Colonic mucosa (tissue), 4 donors: ENCODE data around the gene ANGPTL4. TPM values are rescaled to one million over a fixed set of nuclear protein-coding genes. Genes with fewer than 3 reads are reported as not detected.
"Not testable (repeated sequence)": the region's sequence is repeated elsewhere in the genome, so short reads cannot be mapped to it uniquely, and the experiment has no call there.

Experiments
- DNase-seq: peaks from one replicate; pipeline ENCODE4 v3.0.0-alpha.2; 2020
- H3K27ac ChIP-seq: fragments of 200-600 bp; one replicate; pipeline ENCODE4 v1.8.0; 2021
- H3K27me3 ChIP-seq: fragments of 200-600 bp; one replicate; pipeline ENCODE4 v1.8.0; 2021
- H3K36me3 ChIP-seq: fragments of 200-600 bp; one replicate; pipeline ENCODE4 v1.8.0; 2021
- H3K4me1 ChIP-seq: fragments of 200-600 bp; one replicate; pipeline ENCODE4 v1.8.0; 2021; ENCODE audit warnings: mild to moderate bottlenecking
- H3K4me3 ChIP-seq: fragments of 200-600 bp; one replicate; pipeline ENCODE4 v1.8.0; 2021
- H3K9ac ChIP-seq, 2 donors: one replicate each; pipeline ENCODE4 v1.7.0; 2013; ENCODE audit warnings: control low read depth in 2 of 2, low read depth in 2 of 2, low read length in 2 of 2
- H3K9me3 ChIP-seq: fragments of 200-600 bp; one replicate; pipeline ENCODE4 v1.8.0; 2021
- CTCF ChIP-seq: fragments of 200-600 bp; IDR thresholded peaks from one replicate; pipeline ENCODE4 v1.8.0; 2022; ENCODE audit warnings: antibody characterized with exemption, mild to moderate bottlenecking
- intact Hi-C: fragments of 100-400 bp; cut with DNase I; formaldehyde crosslinking; loops from one replicate; pipeline ENCODE4 v1.14.1; 2022
- total RNA-seq, 2 donors: library from RNA; stranded (reverse); fragmentation: NEBNext Ultra II Directional in 1 of 2; extraction: Animal tissue kit (Norgen Biotek cat#: 25700) in 1 of 2; gene quantifications; one replicate each; pipeline ENCODE4 v1.2.1, GENCODE V29; 2021
- donor health status: healthy.
- donor health status: DM: no; HTN: no; CAD: no.
- donor health status: DM: no; HTN: no; CAD: no.

Gene ANGPTL4
- total RNA-seq, 2 donors from 2014 or later, result 7.7 to 8.1 TPM

DNA sequence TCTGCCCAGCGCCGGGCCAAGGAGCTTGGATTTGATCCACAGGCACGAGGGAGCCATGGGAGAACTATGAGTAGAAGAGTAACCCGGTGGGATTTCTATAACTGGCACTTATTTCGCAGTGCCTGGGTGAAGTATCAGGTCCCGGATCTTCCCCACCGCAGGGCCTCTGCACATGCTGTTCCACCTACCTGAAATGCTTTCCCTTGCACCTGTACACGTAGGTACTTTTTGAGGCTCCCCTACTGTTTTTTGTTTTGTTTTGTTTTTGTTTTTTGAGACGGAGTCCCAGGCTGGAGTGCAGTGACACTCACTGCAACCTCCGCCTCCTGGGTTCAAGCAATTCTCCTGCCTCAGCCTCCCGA is 20.5 kb upstream of the ANGPTL4 start:
- Histone ChIP-seq H3K9ac (peak overlapping the region in 1 of 2 donors; percentile 2), H3K4me3 (peak overlapping the region; percentile 29), H3K36me3 (no peaks in the 10 kb centered on the region), H3K9me3 (no peaks in the 10 kb centered on the region), H3K4me1 (peaks cover 3% of the 10 kb centered on the region), H3K27ac (no peak overlapping the region), H3K27me3 (peaks cover 18% of the 10 kb centered on the region)
- intact Hi-C loops, result no loop called here
- no peak for DNase-seq
- TF ChIP-seq CTCF, result no peak

DNA sequence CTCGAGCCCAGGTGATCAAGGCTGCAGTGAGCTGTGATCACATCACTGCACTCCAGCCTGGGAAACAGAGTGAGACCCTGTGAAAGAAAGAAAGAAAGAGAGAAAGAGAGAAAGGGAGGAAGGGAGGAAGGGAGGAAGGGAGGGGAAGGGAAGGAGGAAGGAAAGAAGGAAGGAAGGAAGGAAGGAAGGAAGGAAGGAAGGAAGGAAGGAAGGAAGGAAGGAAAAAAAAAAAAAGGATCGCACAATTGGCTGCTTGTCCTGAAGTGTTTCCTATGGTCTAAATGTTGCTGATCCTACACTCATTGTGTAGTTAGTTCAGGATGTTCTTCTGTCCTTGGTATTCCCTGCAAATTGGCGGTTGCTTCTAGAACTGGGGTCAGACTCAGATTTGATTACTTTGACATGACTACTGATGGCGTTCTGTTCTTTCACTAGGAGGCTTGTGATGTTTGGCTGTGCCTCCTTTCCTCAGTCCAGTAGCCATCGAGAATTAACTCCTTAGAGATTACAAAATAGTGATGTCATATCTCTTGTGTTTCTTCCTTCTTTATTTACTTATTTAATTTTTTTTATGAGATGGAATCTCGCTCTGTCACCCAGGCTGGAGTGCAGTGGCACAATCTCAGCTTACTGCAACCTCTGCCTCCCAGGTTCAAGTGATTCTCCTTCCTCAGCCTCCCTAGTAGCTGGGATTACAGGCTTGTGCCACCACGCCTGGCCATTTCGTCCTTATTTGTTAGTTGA is 14.2 kb upstream of the ANGPTL4 start:
- not testable (repeated sequence) for H3K4me3 ChIP-seq, H3K36me3 ChIP-seq, H3K9me3 ChIP-seq, H3K27me3 ChIP-seq, H3K4me1 ChIP-seq, DNase-seq, H3K27ac ChIP-seq, H3K9ac ChIP-seq
- intact Hi-C loops, result loop anchor here (5.0 kb wide), 3 partner anchors 48 to 238 kb away; no protein-coding TSS in a partner anchor

GRCh38 chr19:8352134-8352827 is 11.7 kb upstream of the ANGPTL4 start:
- Histone ChIP-seq H3K27me3 (no peaks in the 10 kb centered on the region), H3K36me3 (no peaks in the 10 kb centered on the region), H3K4me3 (no peak overlapping the region), H3K9ac (peak overlapping the region in 1 of 2 donors; percentile 19), H3K4me1 (no peaks in the 10 kb centered on the region), H3K27ac (no peak overlapping the region), H3K9me3 (no peaks in the 10 kb centered on the region)
- no peak for TF ChIP-seq CTCF
- no peak for DNase-seq
- intact Hi-C loops, result loop anchor here (5.0 kb wide), 3 partner anchors 45 to 235 kb away; no protein-coding TSS in a partner anchor

GRCh38 chr19:8352845-8353244 is 11.1 kb upstream of the ANGPTL4 start:
- not testable (repeated sequence) for H3K27ac ChIP-seq, H3K4me1 ChIP-seq, H3K36me3 ChIP-seq, H3K9ac ChIP-seq, H3K4me3 ChIP-seq, H3K9me3 ChIP-seq, H3K27me3 ChIP-seq, DNase-seq
- intact Hi-C loops, result loop anchor here (5.0 kb wide), 3 partner anchors 44 to 234 kb away; no protein-coding TSS in a partner anchor

DNA sequence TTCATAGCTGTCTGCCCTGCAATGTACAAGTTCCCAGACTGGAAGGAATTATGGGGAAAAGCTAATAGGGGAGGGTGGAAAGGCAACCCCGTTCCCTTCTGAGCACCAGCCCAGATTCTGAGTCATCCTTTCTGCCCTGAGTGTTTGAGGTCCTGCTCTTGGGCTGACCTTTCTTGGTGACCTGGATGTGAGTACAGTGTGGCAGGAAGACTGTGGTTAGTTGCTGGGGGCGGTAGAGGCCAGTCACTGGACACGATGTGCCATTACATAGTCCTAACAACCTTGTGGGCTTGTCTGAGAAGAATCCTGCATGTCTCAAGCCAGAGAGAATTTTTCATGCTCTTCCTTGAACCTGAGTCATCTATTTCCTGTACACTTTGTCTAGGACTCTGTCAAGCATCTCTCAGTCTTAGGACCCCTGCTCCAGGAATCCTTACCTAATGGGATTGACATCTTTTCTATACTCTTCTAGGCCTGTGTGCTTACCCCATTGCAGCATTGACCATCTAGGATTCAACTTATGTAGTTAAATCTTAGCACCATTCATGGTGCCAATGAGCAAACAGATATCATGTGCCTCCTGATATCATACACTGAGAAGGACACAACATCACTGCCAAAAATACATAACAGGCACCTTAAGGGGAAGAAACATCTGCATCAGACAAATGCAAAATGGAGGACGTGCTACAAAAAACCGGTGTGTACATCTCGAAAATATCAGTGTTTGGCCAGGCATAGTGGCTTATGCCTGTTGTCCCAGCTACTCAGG is 8.1 kb upstream of the ANGPTL4 start:
- no peak for TF ChIP-seq CTCF
- DNase-seq, result no peak
- no peak overlapping the region for H3K9ac ChIP-seq
- H3K9me3 ChIP-seq, result no peaks in the 10 kb centered on the region
- intact Hi-C loops, result no loop called here
- H3K36me3 ChIP-seq, result no peaks in the 10 kb centered on the region
- H3K4me3 ChIP-seq, result no peak overlapping the region
- no peak overlapping the region for H3K27ac ChIP-seq
- H3K4me1 ChIP-seq, result no peaks in the 10 kb centered on the region
- no peaks in the 10 kb centered on the region for H3K27me3 ChIP-seq

GRCh38 chr19:8357007-8357521 is 6.9 kb upstream of the ANGPTL4 start:
- no peak overlapping the region for H3K9ac ChIP-seq
- no peaks in the 10 kb centered on the region for H3K27me3 ChIP-seq
- no peaks in the 10 kb centered on the region for H3K36me3 ChIP-seq
- H3K9me3 ChIP-seq, result no peaks in the 10 kb centered on the region
- H3K27ac ChIP-seq, result no peak overlapping the region
- no peaks in the 10 kb centered on the region for H3K4me1 ChIP-seq
- intact Hi-C loops, result no loop called here
- no peak overlapping the region for H3K4me3 ChIP-seq
- DNase-seq, result no peak
- TF ChIP-seq CTCF, result no peak
